CD14-positive monocyte (primary cell): Measurements from ENCODE around the gene POU2F1. TPM values are rescaled to one million over a fixed set of nuclear protein-coding genes. Genes with fewer than 3 reads are reported as not detected.
A peak's percentile ranks its signal among the peaks of the same experiment; 100 is the strongest.

ENCODE experiments used
- DNase-seq, 3 donors: peaks; one replicate each; pipeline ENCODE4 v3.0.0-alpha.2; 2011 to 2022
- H2AFZ ChIP-seq: 2 replicates; pipeline ENCODE4 v1.6.0; 2012; ENCODE audit warnings: mild to moderate bottlenecking, low read depth, low read length, inconsistent platforms; ENCODE audit not compliant: insufficient read depth, poor library complexity, severe bottlenecking
- H3K27ac ChIP-seq, 2 donors: 1 replicate in 1 of 2; 2 replicates in 1 of 2; pipeline ENCODE4 v1.5.1; 2012 to 2013; ENCODE audit warnings: low read length in 2 of 2, control low read depth in 1 of 2, inconsistent platforms in 1 of 2, low read depth in 1 of 2, mild to moderate bottlenecking in 1 of 2
- H3K27me3 ChIP-seq, 2 donors: one replicate each; pipeline versions ENCODE4 v1.6.0 to v1.6.1; 2011 to 2013; ENCODE audit warnings: low read length in 2 of 2; ENCODE audit not compliant: control insufficient read depth in 2 of 2, insufficient read depth in 2 of 2
- H3K36me3 ChIP-seq, 2 donors: replicated peaks in 1 of 2; 1 replicate in 1 of 2; 2 replicates in 1 of 2; pipeline versions ENCODE4 v1.5.1 to v1.6.1; 2012 to 2013; ENCODE audit warnings: low read length in 2 of 2, control low read depth in 1 of 2, inconsistent platforms in 1 of 2, mild to moderate bottlenecking in 1 of 2; ENCODE audit not compliant: insufficient read depth in 2 of 2, control insufficient read depth in 1 of 2
- H3K4me1 ChIP-seq, 2 donors: 1 replicate in 1 of 2; 2 replicates in 1 of 2; pipeline versions ENCODE4 v1.5.1 to v1.6.1; 2012 to 2013; ENCODE audit warnings: low read length in 2 of 2, control low read depth in 1 of 2, inconsistent platforms in 1 of 2, mild to moderate bottlenecking in 1 of 2, moderate library complexity in 1 of 2; ENCODE audit not compliant: insufficient read depth in 2 of 2, control insufficient read depth in 1 of 2
- H3K4me2 ChIP-seq: replicated peaks from 2 replicates; pipeline ENCODE3; 2012; ENCODE audit warnings: low read length, moderate library complexity, mild to moderate bottlenecking; ENCODE audit not compliant: poor library complexity, severe bottlenecking; ENCODE audit errors: extremely low read depth
- H3K4me3 ChIP-seq, 3 experiments: fragments of 200-600 bp in 1 of 3; sonication (generic) in 1 of 3; replicated peaks in 1 of 3; 1 replicate in 2 of 3; 2 replicates in 1 of 3; pipeline ENCODE4 v1.5.1; 2011 to 2013; ENCODE audit warnings: low read length in 3 of 3, mild to moderate bottlenecking in 3 of 3, control low read depth in 2 of 3, low read depth in 2 of 3, inconsistent platforms in 1 of 3, moderate library complexity in 1 of 3
- H3K79me2 ChIP-seq: 2 replicates; pipeline ENCODE4 v1.6.0; 2012; ENCODE audit warnings: mild to moderate bottlenecking, control low read depth, inconsistent platforms, low read length, moderate library complexity; ENCODE audit not compliant: insufficient read depth
- H3K9ac ChIP-seq: 2 replicates; pipeline ENCODE4 v1.6.0; 2017; ENCODE audit warnings: low read length, mild to moderate bottlenecking; ENCODE audit not compliant: insufficient read depth, poor library complexity, severe bottlenecking
- H3K9me3 ChIP-seq, 2 donors: replicated peaks in 1 of 2; 1 replicate in 1 of 2; 2 replicates in 1 of 2; pipeline versions ENCODE4 v1.5.1 to v1.6.1; 2012 to 2013; ENCODE audit warnings: low read length in 2 of 2, control low read depth in 1 of 2; ENCODE audit not compliant: control insufficient read depth in 1 of 2, insufficient read depth in 1 of 2
- H4K20me1 ChIP-seq: 2 replicates; pipeline ENCODE4 v1.6.0; 2012; ENCODE audit warnings: mild to moderate bottlenecking, low read length, control low read depth, moderate library complexity; ENCODE audit not compliant: insufficient read depth
- H3K27ac Mint-ChIP-seq, 7 donors: one replicate each; pipeline ENCODE4 v1.8.0; 2020; ENCODE audit warnings: mild to moderate bottlenecking in 7 of 7, mixed read lengths in 7 of 7, moderate library complexity in 6 of 7, inconsistent platforms in 2 of 7
- H3K27me3 Mint-ChIP-seq, 3 donors: one replicate each; pipeline ENCODE4 v1.8.0; 2021 to 2022; ENCODE audit warnings: low read depth in 3 of 3, mild to moderate bottlenecking in 3 of 3, mixed read lengths in 3 of 3, moderate library complexity in 3 of 3, inconsistent platforms in 1 of 3
- H3K36me3 Mint-ChIP-seq, 2 donors: one replicate each; pipeline ENCODE4 v1.8.0; 2020; ENCODE audit warnings: mixed read lengths in 2 of 2, inconsistent platforms in 1 of 2, mild to moderate bottlenecking in 1 of 2
- H3K4me1 Mint-ChIP-seq: one replicate; pipeline ENCODE4 v1.8.0; 2020; ENCODE audit warnings: mild to moderate bottlenecking, mixed read lengths
- H3K4me3 Mint-ChIP-seq, 2 donors: one replicate each; pipeline ENCODE4 v1.8.0; 2020; ENCODE audit warnings: mild to moderate bottlenecking in 2 of 2, mixed read lengths in 2 of 2, moderate library complexity in 1 of 2
- H3K9me3 Mint-ChIP-seq, 7 donors: one replicate each; pipeline ENCODE4 v1.8.0; 2020 to 2022; ENCODE audit warnings: mixed read lengths in 7 of 7, mild to moderate bottlenecking in 6 of 7, moderate library complexity in 6 of 7, inconsistent platforms in 2 of 7
- WGBS: methylation state at CpG from one replicate; pipeline ENCODE4 v1.1.5; 2013; ENCODE audit warnings: missing lambda C conversion rate; ENCODE audit not compliant: insufficient coverage; 5-methylcytosine and 5-hydroxymethylcytosine counted together
- intact Hi-C, 2 donors: fragments of 100-400 bp; cut with micrococcal nuclease; formaldehyde crosslinking; loops; one replicate each; pipeline versions ENCODE4 v1.15.0 to v1.15.1; 2023
- polyA plus RNA-seq, 3 donors: library from polyadenylated mRNA; depleted of rRNA in 1 of 3; unstranded in 2 of 3; stranded (reverse) in 1 of 3; fragments of 300-500 nt in 2 of 3; fragments of >200 nt in 1 of 3; fragmentation: Illumina TruSeq in 2 of 3; gene quantifications; 1 replicate in 2 of 3; 2 replicates in 1 of 3; pipeline ENCODE4 v1.2.3, GENCODE V29; 2012 to 2021
- TF ChIP-seq, protein P1 (sequence below): fragments of 200-600 bp; IDR thresholded peaks from one replicate; pipeline ENCODE4 v1.8.0; 2022; ENCODE audit warnings: antibody characterized with exemption, mild to moderate bottlenecking

POU2F1 gene
- polyA plus RNA-seq, 3 donors, result 2.3 to 4.2 (median 3.9) TPM

DNA sequence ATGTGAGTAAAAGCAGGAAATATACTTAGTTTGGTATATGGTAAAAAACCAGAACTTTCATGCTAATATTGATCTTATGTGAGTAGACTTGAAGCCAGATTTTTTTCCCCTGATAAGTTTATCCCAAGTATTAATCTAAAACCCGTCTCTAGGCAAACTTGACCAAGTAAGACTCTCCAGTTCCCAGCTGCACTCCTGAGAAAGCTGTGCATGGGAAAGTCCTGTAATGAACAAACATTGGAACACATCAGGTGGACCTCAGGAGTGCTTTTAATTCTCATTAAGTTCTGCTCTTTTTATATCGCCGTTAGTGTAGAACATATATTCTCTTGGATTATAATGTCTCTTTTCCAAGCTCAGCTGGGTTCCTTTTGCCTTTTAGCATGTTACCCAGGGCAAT, 192.6 kb downstream of the POU2F1 start:
- peaks cover 0 to 1% (median 0%) of the 10 kb centered on the region in 7 donors for H3K9me3 Mint-ChIP-seq
- Histone ChIP-seq H3K79me2 (no peaks in the 10 kb centered on the region), H3K27ac (no peak overlapping the region), H3K36me3 (peaks cover 34 to 68% of the 10 kb centered on the region in 2 donors), H3K4me2 (no peak overlapping the region), H3K27me3 (no peaks in the 10 kb centered on the region), H3K4me3 (no peak overlapping the region), H3K9ac (no peak overlapping the region), H4K20me1 (no peaks in the 10 kb centered on the region), H3K4me1 (no peaks in the 10 kb centered on the region), H3K9me3 (no peaks in the 10 kb centered on the region), H2AFZ (no peak overlapping the region)
- intact Hi-C loops, result no loop called here
- H3K4me3 Mint-ChIP-seq, result no peak overlapping the region
- DNase-seq, result no peak
- H3K27me3 Mint-ChIP-seq, result peaks cover 0 to 4% (median 0%) of the 10 kb centered on the region in 3 donors
- H3K36me3 Mint-ChIP-seq, result peaks cover 65 to 69% of the 10 kb centered on the region in 2 donors
- WGBS, result 100% methylated on average over 1 of the region's 3 CpGs
- TF ChIP-seq, protein P1, sequence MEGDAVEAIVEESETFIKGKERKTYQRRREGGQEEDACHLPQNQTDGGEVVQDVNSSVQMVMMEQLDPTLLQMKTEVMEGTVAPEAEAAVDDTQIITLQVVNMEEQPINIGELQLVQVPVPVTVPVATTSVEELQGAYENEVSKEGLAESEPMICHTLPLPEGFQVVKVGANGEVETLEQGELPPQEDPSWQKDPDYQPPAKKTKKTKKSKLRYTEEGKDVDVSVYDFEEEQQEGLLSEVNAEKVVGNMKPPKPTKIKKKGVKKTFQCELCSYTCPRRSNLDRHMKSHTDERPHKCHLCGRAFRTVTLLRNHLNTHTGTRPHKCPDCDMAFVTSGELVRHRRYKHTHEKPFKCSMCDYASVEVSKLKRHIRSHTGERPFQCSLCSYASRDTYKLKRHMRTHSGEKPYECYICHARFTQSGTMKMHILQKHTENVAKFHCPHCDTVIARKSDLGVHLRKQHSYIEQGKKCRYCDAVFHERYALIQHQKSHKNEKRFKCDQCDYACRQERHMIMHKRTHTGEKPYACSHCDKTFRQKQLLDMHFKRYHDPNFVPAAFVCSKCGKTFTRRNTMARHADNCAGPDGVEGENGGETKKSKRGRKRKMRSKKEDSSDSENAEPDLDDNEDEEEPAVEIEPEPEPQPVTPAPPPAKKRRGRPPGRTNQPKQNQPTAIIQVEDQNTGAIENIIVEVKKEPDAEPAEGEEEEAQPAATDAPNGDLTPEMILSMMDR, result no peak
- H3K27ac Mint-ChIP-seq, result peak overlapping the region in 1 of 7 donors; percentile 56
- H3K4me1 Mint-ChIP-seq, result peaks cover 2% of the 10 kb centered on the region

GRCh38 chr1:167416506-167416905, 195.8 kb downstream of the POU2F1 start:
- no peak overlapping the region for H2AFZ ChIP-seq
- Mint-ChIP-seq H3K4me1 (peaks cover 11% of the 10 kb centered on the region), H3K36me3 (peaks cover 56 to 62% of the 10 kb centered on the region in 2 donors), H3K27ac (peak overlapping the region in 1 of 7 donors; percentile 43), H3K27me3 (peaks cover 0 to 4% (median 0%) of the 10 kb centered on the region in 3 donors), H3K4me3 (no peak overlapping the region), H3K9me3 (peaks cover 0 to 1% (median 0%) of the 10 kb centered on the region in 7 donors)
- H3K79me2 ChIP-seq, result no peaks in the 10 kb centered on the region
- DNase-seq, result no peak
- TF ChIP-seq, protein P1, result no peak
- H3K9ac ChIP-seq, result no peak overlapping the region
- peaks cover 32 to 53% of the 10 kb centered on the region in 2 donors for H3K36me3 ChIP-seq
- intact Hi-C loops, result no loop called here
- H3K27ac ChIP-seq, result no peak overlapping the region
- no peak overlapping the region for H3K4me3 ChIP-seq
- WGBS, result no CpG with 5 or more reads among the region's 1 CpG
- H3K9me3 ChIP-seq, result no peaks in the 10 kb centered on the region
- no peaks in the 10 kb centered on the region for H4K20me1 ChIP-seq
- no peak overlapping the region for H3K4me2 ChIP-seq
- no peaks in the 10 kb centered on the region for H3K27me3 ChIP-seq
- H3K4me1 ChIP-seq, result peaks cover 0 to 7% of the 10 kb centered on the region in 2 donors
